ENCODE data around the gene NEXN.

NEXN gene

DNA sequence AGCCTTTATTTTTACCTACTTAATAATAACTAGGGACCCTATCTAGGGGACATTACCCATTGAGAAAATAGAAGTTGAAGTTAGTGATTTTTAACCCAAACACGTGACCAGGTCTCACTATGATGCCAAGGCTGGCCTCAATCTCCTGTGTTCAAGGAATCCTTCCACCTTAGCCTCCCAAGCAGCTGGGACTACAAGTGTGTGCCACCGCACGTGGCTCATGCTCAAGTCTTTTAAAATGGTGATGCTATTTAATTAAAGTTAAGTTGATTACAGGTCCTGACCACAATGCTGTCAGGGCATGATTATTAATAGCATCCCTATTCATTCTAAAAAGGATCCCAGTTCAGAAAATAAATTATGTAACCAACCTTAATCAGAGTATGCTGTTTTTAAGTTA lies 65.5 kb downstream of the NEXN start:
- no peak overlapping the region for H3K4me3 ChIP-seq (ENCODE audit: control insufficient read depth, low read depth, low read length)
- TF ChIP-seq, protein P1, sequence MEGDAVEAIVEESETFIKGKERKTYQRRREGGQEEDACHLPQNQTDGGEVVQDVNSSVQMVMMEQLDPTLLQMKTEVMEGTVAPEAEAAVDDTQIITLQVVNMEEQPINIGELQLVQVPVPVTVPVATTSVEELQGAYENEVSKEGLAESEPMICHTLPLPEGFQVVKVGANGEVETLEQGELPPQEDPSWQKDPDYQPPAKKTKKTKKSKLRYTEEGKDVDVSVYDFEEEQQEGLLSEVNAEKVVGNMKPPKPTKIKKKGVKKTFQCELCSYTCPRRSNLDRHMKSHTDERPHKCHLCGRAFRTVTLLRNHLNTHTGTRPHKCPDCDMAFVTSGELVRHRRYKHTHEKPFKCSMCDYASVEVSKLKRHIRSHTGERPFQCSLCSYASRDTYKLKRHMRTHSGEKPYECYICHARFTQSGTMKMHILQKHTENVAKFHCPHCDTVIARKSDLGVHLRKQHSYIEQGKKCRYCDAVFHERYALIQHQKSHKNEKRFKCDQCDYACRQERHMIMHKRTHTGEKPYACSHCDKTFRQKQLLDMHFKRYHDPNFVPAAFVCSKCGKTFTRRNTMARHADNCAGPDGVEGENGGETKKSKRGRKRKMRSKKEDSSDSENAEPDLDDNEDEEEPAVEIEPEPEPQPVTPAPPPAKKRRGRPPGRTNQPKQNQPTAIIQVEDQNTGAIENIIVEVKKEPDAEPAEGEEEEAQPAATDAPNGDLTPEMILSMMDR (conservative IDR thresholded peaks at IDR 0.05; ENCODE audit: control insufficient read depth, insufficient read depth, low read depth, low read length) = no peak
- DNase-seq (ENCODE audit: low read depth) = no peak

DNA sequence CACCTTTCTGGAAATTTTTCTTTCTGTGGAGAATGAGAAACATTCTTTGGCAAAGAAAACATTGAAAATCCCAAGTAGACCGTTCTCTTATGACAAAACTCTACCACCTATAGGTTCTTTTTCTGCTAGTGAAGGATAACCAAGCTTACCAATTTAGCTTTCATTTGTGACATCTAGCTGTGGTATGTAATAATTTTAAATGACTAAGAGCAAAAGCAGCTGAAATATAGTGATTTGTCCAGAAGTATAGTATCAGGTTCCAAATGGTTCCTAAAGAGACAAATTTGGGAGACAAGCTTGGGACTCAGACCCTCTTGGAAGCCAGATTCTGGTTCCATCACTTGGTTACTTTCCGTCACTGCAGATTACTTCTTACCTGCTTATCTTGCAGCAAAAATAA lies 66.1 kb downstream of the NEXN start:
- no peak for DNase-seq (ENCODE audit: low read depth)
- no peak overlapping the region for H3K4me3 ChIP-seq (ENCODE audit: control insufficient read depth, low read depth, low read length)
- TF ChIP-seq, protein P1 (conservative IDR thresholded peaks at IDR 0.05; ENCODE audit: control insufficient read depth, insufficient read depth, low read depth, low read length) = no peak

GRCh38 chr1:77955709-77956108 lies 67.3 kb downstream of the NEXN start:
- no peak for DNase-seq (ENCODE audit: low read depth)
- TF ChIP-seq, protein P1 (conservative IDR thresholded peaks at IDR 0.05; ENCODE audit: control insufficient read depth, insufficient read depth, low read depth, low read length) = no peak

DNA sequence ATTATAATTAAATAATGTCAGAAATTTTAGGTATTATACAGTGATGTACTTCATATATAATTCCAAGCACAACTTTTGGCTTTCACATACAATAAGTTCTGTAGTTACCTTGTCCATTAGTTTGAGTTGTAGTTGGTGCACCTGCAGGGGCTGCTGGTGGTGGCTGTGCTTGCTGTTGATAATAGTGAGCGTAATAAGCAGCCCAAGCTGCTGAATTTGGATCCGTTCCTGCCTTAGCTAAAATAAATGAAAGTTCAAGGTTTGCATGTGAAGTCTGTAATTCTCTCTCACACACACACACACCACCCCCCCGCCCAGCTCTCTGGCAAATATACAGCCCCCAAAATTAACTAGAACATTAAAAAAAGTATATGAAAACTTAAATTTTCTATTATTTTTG lies 68.0 kb downstream of the NEXN start:
- TF ChIP-seq, protein P1 (conservative IDR thresholded peaks at IDR 0.05; ENCODE audit: control insufficient read depth, insufficient read depth, low read depth, low read length) = no peak
- no peak overlapping the region for H3K4me3 ChIP-seq (ENCODE audit: control insufficient read depth, low read depth, low read length)
- no peak for DNase-seq (ENCODE audit: low read depth)

More at GRCh38 chr1:77955709-77956108, 67.3 kb downstream of the NEXN start:
- no peak overlapping the region for H3K4me3 ChIP-seq (ENCODE audit: control insufficient read depth, low read depth, low read length)

- peak; percentile 44 for DNase-seq (ENCODE audit: low read depth)
- no peak overlapping the region for H3K4me3 ChIP-seq (ENCODE audit: control insufficient read depth, low read depth, low read length)
- TF ChIP-seq, protein P1 (conservative IDR thresholded peaks at IDR 0.05; ENCODE audit: control insufficient read depth, insufficient read depth, low read depth, low read length) = no peak
Measured at GRCh38 chr1:77958391-77958790, 70.0 kb downstream of the NEXN start.

DNA sequence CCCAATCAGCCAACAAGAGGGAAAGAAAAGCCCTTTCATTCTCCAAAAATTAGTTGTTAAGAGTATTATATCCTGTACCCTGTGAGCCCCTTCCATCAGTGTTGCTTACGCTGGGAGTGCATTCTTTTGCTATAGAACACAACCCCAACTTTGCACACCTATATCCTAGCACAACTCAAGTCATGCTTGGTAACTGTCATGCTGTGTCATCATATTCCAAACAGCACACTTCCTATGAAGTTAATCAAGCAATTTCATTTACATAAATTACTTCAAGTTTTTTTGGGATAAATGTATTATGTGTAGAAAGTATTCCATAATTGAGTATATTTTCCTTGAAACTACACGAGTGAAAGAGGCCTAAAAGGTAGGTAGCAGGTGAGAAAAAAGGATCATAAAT lies 70.4 kb downstream of the NEXN start:
- TF ChIP-seq, protein P1 (conservative IDR thresholded peaks at IDR 0.05; ENCODE audit: control insufficient read depth, insufficient read depth, low read depth, low read length) = no peak
- no peak overlapping the region for H3K4me3 ChIP-seq (ENCODE audit: control insufficient read depth, low read depth, low read length)
- no peak for DNase-seq (ENCODE audit: low read depth)

- DNase-seq (ENCODE audit: low read depth) = no peak
- H3K4me3 ChIP-seq (ENCODE audit: control insufficient read depth, low read depth, low read length) = no peak overlapping the region
- TF ChIP-seq, protein P1 (conservative IDR thresholded peaks at IDR 0.05; ENCODE audit: control insufficient read depth, insufficient read depth, low read depth, low read length) = no peak
Measured at GRCh38 chr1:77961392-77961791, 73.0 kb downstream of the NEXN start.

All from fibroblast of mammary gland (primary cell).